Endothelial cell (in vitro differentiated cells): ENCODE measurements around the gene KRTAP5-7. TPM values are rescaled to one million over a fixed set of nuclear protein-coding genes. Genes with fewer than 3 reads are reported as not detected.

ENCODE experiments used
- DNase-seq: peaks from one replicate; pipeline ENCODE4 v3.0.0; 2021; ENCODE audit warnings: low spot score
- H3K27ac Mint-ChIP-seq: one replicate; pipeline ENCODE4 v1.8.0; 2021; ENCODE audit warnings: mixed read lengths, inconsistent platforms; ENCODE audit not compliant: unreplicated experiment
- H3K27me3 Mint-ChIP-seq: one replicate; pipeline ENCODE4 v1.8.0; 2021; ENCODE audit warnings: mild to moderate bottlenecking, moderate library complexity, mixed read lengths, inconsistent platforms; ENCODE audit not compliant: unreplicated experiment
- H3K36me3 Mint-ChIP-seq: one replicate; pipeline ENCODE4 v1.8.0; 2021; ENCODE audit warnings: mild to moderate bottlenecking, low read depth, mixed read lengths, inconsistent platforms; ENCODE audit not compliant: unreplicated experiment
- H3K4me1 Mint-ChIP-seq: one replicate; pipeline ENCODE4 v1.8.0; 2021; ENCODE audit warnings: mild to moderate bottlenecking, mixed read lengths, inconsistent platforms; ENCODE audit not compliant: unreplicated experiment
- H3K4me3 Mint-ChIP-seq: one replicate; pipeline ENCODE4 v1.8.0; 2021; ENCODE audit warnings: mild to moderate bottlenecking, mixed read lengths, inconsistent platforms; ENCODE audit not compliant: unreplicated experiment
- H3K9me3 Mint-ChIP-seq: one replicate; pipeline ENCODE4 v1.8.0; 2021; ENCODE audit warnings: mixed read lengths, inconsistent platforms; ENCODE audit not compliant: unreplicated experiment
- CTCF ChIP-seq: fragments of 200-600 bp; sonication (generic); IDR thresholded peaks from one replicate; pipeline ENCODE4 v1.5.0; 2021; ENCODE audit warnings: antibody characterized with exemption; ENCODE audit not compliant: unreplicated experiment
- total RNA-seq: library from RNA; stranded (reverse); fragmentation: NEBNext Ultra II Directional; extraction: Animal tissue kit (Norgen Biotek cat#: 25700); gene quantifications from one replicate; pipeline ENCODE4 v1.2.1, GENCODE V29; 2021; ENCODE audit not compliant: unreplicated experiment

The KRTAP5-7 gene
- total RNA-seq, 1 donor from 2014 or later = not detected

- H3K36me3 Mint-ChIP-seq = peaks cover 27% of the 10 kb centered on the region
- TF ChIP-seq CTCF = no peak
- no peak for DNase-seq
- H3K9me3 Mint-ChIP-seq = no peaks in the 10 kb centered on the region
- H3K27ac Mint-ChIP-seq = no peak overlapping the region
- no peaks in the 10 kb centered on the region for H3K4me1 Mint-ChIP-seq
- peaks cover 9% of the 10 kb centered on the region for H3K27me3 Mint-ChIP-seq
- H3K4me3 Mint-ChIP-seq = no peak overlapping the region
Measured at GRCh38 chr11:71498091-71498490, 29.0 kb upstream of the KRTAP5-7 start.

GRCh38 chr11:71499125-71499524 lies 27.9 kb upstream of the KRTAP5-7 start:
- DNase-seq = no peak

GRCh38 chr11:71499546-71499945 lies 27.5 kb upstream of the KRTAP5-7 start:
- TF ChIP-seq CTCF = no peak
- Mint-ChIP-seq H3K4me3 (no peak overlapping the region), H3K36me3 (peaks cover 27% of the 10 kb centered on the region), H3K9me3 (no peaks in the 10 kb centered on the region), H3K4me1 (peaks cover 1% of the 10 kb centered on the region), H3K27me3 (peaks cover 9% of the 10 kb centered on the region), H3K27ac (no peak overlapping the region)
- DNase-seq = no peak

More at GRCh38 chr11:71499125-71499524, 27.9 kb upstream of the KRTAP5-7 start:
- Mint-ChIP-seq H3K9me3 (no peaks in the 10 kb centered on the region), H3K4me1 (no peaks in the 10 kb centered on the region), H3K36me3 (peaks cover 27% of the 10 kb centered on the region), H3K27me3 (peaks cover 9% of the 10 kb centered on the region), H3K27ac (no peak overlapping the region), H3K4me3 (no peak overlapping the region)
- TF ChIP-seq CTCF = no peak

- TF ChIP-seq CTCF = no peak
Measured at GRCh38 chr11:71500601-71501021, 26.5 kb upstream of the KRTAP5-7 start.

GRCh38 chr11:71501071-71501985 lies 25.7 kb upstream of the KRTAP5-7 start:
- DNase-seq = no peak
- TF ChIP-seq CTCF = no peak
- peaks cover 9% of the 10 kb centered on the region for H3K27me3 Mint-ChIP-seq
- H3K9me3 Mint-ChIP-seq = no peaks in the 10 kb centered on the region
- peaks cover 3% of the 10 kb centered on the region for H3K4me1 Mint-ChIP-seq
- peaks cover 24% of the 10 kb centered on the region for H3K36me3 Mint-ChIP-seq
- no peak overlapping the region for H3K27ac Mint-ChIP-seq
- no peak overlapping the region for H3K4me3 Mint-ChIP-seq

More at GRCh38 chr11:71500601-71501021, 26.5 kb upstream of the KRTAP5-7 start:
- H3K27me3 Mint-ChIP-seq = peaks cover 9% of the 10 kb centered on the region
- H3K4me3 Mint-ChIP-seq = no peak overlapping the region
- DNase-seq = no peak
- peaks cover 3% of the 10 kb centered on the region for H3K4me1 Mint-ChIP-seq
- H3K27ac Mint-ChIP-seq = no peak overlapping the region
- H3K9me3 Mint-ChIP-seq = no peaks in the 10 kb centered on the region
- peaks cover 22% of the 10 kb centered on the region for H3K36me3 Mint-ChIP-seq
